Measurements from ENCODE around the gene IER5.

Gene IER5

DNA sequence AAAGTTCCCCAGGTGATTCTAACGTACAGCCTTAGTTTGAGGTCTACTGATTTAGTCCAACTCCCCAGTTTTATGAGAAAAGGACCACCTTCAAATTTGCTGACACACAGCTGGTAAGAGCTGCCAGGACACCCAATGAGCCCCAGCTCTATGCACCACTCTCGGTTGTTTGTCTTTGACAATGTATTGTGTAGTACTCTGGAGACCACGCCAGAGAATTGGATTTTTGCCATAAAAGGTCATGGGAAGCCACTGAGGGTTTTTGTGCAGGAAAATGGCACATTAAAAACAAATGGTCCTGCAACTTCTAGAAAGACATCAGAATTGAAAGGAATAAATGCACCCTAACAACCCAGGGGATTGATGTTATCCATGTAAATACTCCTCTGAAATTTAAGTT is 7.1 kb upstream of the IER5 start:
- H3K36me3 Mint-ChIP-seq (ENCODE audit: insufficient read depth): peaks cover 2% of the 10 kb centered on the region
- no peak overlapping the region for H3K27ac Mint-ChIP-seq (ENCODE audit: low read depth)
- H3K9me3 Mint-ChIP-seq: no peaks in the 10 kb centered on the region
- peaks cover 5% of the 10 kb centered on the region for H3K4me1 Mint-ChIP-seq
- DNase-seq (ENCODE audit: low spot score in 2 of 2): no peak
- no peak overlapping the region for H3K4me3 Mint-ChIP-seq
- peaks cover 46% of the 10 kb centered on the region for H3K27me3 Mint-ChIP-seq
- ATAC-seq (replicated peaks; ENCODE audit: extremely low read depth, poor library complexity, severe bottlenecking): no peak

DNA sequence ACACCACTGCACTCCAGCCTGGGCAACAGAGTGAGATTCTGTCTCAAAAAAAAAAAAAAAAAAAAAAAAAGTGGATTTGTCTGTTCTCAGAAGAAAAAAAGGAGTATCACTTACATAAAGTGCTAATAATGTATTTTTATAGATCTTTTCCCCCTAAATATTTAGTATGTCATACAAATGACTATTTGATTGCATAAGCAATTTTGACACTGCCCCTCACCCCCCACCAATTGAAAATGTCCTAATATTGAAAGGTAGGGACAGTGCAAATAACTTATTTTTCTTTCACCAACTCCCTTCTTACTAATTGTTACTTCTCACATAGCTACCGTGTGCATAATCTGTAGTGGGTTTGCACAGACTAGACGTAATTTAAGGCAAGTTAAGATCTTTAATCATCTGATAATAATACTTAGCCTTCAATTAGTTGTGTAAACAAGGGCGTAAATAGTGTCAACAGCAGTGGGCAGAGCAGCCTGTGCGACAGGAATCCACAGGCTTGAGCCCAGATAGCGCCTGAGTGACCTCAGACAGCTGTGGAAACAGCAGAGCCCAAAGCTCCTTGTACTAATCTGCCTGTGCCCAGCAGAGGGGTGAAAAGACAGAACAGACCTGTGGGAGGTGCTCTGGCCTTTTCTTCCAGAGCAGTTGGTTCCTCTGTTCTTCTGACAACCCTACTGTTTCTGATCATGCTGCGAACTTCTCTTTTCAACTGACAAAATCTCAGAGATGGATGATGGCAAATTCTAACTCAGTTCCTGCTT is 4.5 kb upstream of the IER5 start:
- peaks cover 8% of the 10 kb centered on the region for H3K36me3 Mint-ChIP-seq (ENCODE audit: insufficient read depth)
- H3K4me1 Mint-ChIP-seq: peaks cover 15% of the 10 kb centered on the region
- H3K27ac Mint-ChIP-seq (ENCODE audit: low read depth): no peak overlapping the region
- H3K4me3 Mint-ChIP-seq: no peak overlapping the region
- no peaks in the 10 kb centered on the region for H3K9me3 Mint-ChIP-seq
- DNase-seq (ENCODE audit: low spot score in 2 of 2) (peak; percentile 22 to 28), ATAC-seq (replicated peaks; ENCODE audit: extremely low read depth, poor library complexity, severe bottlenecking) (no peak)
- H3K27me3 Mint-ChIP-seq: peaks cover 20% of the 10 kb centered on the region

- ATAC-seq (replicated peaks; ENCODE audit: extremely low read depth, poor library complexity, severe bottlenecking): no peak
- Mint-ChIP-seq H3K4me1 (peaks cover 17% of the 10 kb centered on the region), H3K4me3 (no peak overlapping the region), H3K9me3 (no peaks in the 10 kb centered on the region), H3K27me3 (peaks cover 14% of the 10 kb centered on the region), H3K27ac (ENCODE audit: low read depth) (no peak overlapping the region), H3K36me3 (ENCODE audit: insufficient read depth) (peaks cover 9% of the 10 kb centered on the region)
- DNase-seq (ENCODE audit: low spot score in 2 of 2): no peak
Measured at GRCh38 chr1:181084606-181084969, 3.9 kb upstream of the IER5 start.

- DNase-seq (ENCODE audit: low spot score in 2 of 2): no peak
- peaks cover 29% of the 10 kb centered on the region for H3K4me1 Mint-ChIP-seq
- no peak overlapping the region for H3K4me3 Mint-ChIP-seq
- H3K36me3 Mint-ChIP-seq (ENCODE audit: insufficient read depth): peaks cover 21% of the 10 kb centered on the region
- H3K27ac Mint-ChIP-seq (ENCODE audit: low read depth): no peak overlapping the region
- no peaks in the 10 kb centered on the region for H3K27me3 Mint-ChIP-seq
- no peaks in the 10 kb centered on the region for H3K9me3 Mint-ChIP-seq
- no peak for ATAC-seq (replicated peaks; ENCODE audit: extremely low read depth, poor library complexity, severe bottlenecking)
Measured at GRCh38 chr1:181086091-181086490, 2.4 kb upstream of the IER5 start.

- H3K36me3 Mint-ChIP-seq (ENCODE audit: insufficient read depth): peaks cover 26% of the 10 kb centered on the region
- H3K4me1 Mint-ChIP-seq: peaks cover 38% of the 10 kb centered on the region
- no peak overlapping the region for H3K27ac Mint-ChIP-seq (ENCODE audit: low read depth)
- DNase-seq (ENCODE audit: low spot score in 2 of 2) (no peak), ATAC-seq (replicated peaks; ENCODE audit: extremely low read depth, poor library complexity, severe bottlenecking) (no peak)
- no peaks in the 10 kb centered on the region for H3K27me3 Mint-ChIP-seq
- H3K4me3 Mint-ChIP-seq: no peak overlapping the region
- H3K9me3 Mint-ChIP-seq: no peaks in the 10 kb centered on the region
Measured at GRCh38 chr1:181086926-181087325, 1.6 kb upstream of the IER5 start.

GRCh38 chr1:181087400-181087901 is 1.0 kb upstream of the IER5 start:
- Mint-ChIP-seq H3K9me3 (no peaks in the 10 kb centered on the region), H3K4me3 (peak overlapping the region; percentile 96), H3K36me3 (ENCODE audit: insufficient read depth) (peaks cover 29% of the 10 kb centered on the region), H3K27me3 (no peaks in the 10 kb centered on the region), H3K4me1 (peaks cover 43% of the 10 kb centered on the region), H3K27ac (ENCODE audit: low read depth) (peak overlapping the region; percentile 97)
- DNase-seq (ENCODE audit: low spot score in 2 of 2) (no peak), ATAC-seq (replicated peaks; ENCODE audit: extremely low read depth, poor library complexity, severe bottlenecking) (no peak)

DNA sequence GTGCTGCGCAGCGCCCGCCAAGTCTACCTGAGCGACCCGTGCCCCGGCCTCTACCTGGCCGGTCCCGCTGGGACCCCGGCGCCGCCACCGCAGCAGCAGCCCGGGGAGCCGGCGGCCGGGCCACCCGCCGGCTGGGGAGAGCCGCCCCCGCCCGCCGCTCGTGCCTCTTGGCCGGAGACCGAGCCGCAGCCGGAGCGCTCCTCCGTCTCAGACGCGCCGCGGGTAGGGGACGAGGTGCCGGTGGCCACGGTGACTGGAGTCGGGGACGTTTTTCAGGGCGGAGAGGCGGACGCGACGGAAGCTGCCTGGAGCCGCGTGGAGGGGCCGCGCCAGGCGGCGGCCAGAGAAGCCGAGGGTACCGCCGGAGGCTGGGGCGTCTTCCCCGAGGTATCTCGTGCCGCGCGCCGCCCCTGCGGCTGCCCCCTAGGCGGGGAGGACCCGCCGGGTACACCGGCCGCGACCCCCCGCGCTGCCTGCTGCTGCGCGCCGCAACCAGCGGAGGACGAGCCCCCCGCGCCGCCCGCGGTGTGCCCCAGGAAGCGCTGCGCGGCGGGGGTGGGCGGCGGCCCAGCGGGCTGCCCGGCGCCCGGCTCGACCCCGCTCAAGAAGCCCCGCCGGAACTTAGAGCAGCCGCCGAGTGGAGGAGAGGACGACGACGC is 646 bp downstream of the IER5 start:
- peak overlapping the region; percentile 97 for H3K27ac Mint-ChIP-seq (ENCODE audit: low read depth)
- DNase-seq (ENCODE audit: low spot score in 2 of 2) (peak; percentile 26 to 32), ATAC-seq (replicated peaks; ENCODE audit: extremely low read depth, poor library complexity, severe bottlenecking) (peak; percentile 5)
- no peaks in the 10 kb centered on the region for H3K9me3 Mint-ChIP-seq
- peak overlapping the region; percentile 96 for H3K4me3 Mint-ChIP-seq
- H3K4me1 Mint-ChIP-seq: peaks cover 53% of the 10 kb centered on the region
- no peaks in the 10 kb centered on the region for H3K27me3 Mint-ChIP-seq
- peaks cover 37% of the 10 kb centered on the region for H3K36me3 Mint-ChIP-seq (ENCODE audit: insufficient read depth)

- ATAC-seq (replicated peaks; ENCODE audit: extremely low read depth, poor library complexity, severe bottlenecking): peak; percentile 70
- Mint-ChIP-seq H3K27ac (ENCODE audit: low read depth) (peak overlapping the region; percentile 97), H3K4me3 (peak overlapping the region; percentile 96), H3K36me3 (ENCODE audit: insufficient read depth) (peaks cover 37% of the 10 kb centered on the region), H3K9me3 (no peaks in the 10 kb centered on the region), H3K4me1 (peaks cover 53% of the 10 kb centered on the region), H3K27me3 (no peaks in the 10 kb centered on the region)
- peak; percentile 57 to 78 for DNase-seq (ENCODE audit: low spot score in 2 of 2)
Measured at GRCh38 chr1:181089676-181090544, 1.4 kb downstream of the IER5 start.

DNA sequence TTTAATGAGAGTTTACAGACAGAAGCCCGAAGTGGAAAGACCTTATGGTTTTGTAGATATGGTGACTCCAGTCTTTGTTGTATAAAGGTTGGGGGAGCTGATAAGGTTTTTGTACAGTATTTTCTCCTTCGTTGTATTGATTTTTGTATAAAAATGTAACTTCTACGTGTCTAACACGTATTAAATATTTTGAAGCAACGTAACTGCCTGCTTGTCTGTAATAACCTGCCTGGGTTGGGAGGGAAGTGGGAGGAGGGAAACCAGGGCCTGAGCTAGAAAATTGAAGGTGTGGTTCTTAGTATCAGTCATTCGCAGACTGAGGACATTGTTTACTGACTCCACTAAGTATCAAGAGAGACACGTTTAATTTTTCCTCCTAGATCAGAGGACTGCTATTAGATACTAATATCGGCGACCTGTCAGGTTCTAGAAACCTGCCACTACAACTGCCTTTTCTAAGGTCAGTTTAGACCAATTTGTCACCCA is 2.2 kb downstream of the IER5 start:
- Mint-ChIP-seq H3K4me3 (peak overlapping the region; percentile 96), H3K27me3 (no peaks in the 10 kb centered on the region), H3K36me3 (ENCODE audit: insufficient read depth) (peaks cover 37% of the 10 kb centered on the region), H3K27ac (ENCODE audit: low read depth) (peak overlapping the region; percentile 97), H3K4me1 (peaks cover 53% of the 10 kb centered on the region), H3K9me3 (no peaks in the 10 kb centered on the region)
- DNase-seq (ENCODE audit: low spot score in 2 of 2) (no peak), ATAC-seq (replicated peaks; ENCODE audit: extremely low read depth, poor library complexity, severe bottlenecking) (peak; percentile 11)

GRCh38 chr1:181091309-181092040 is 3.0 kb downstream of the IER5 start:
- H3K4me3 Mint-ChIP-seq: peak overlapping the region; percentile 96

GRCh38 chr1:181092056-181092455 is 3.6 kb downstream of the IER5 start:
- Mint-ChIP-seq H3K27ac (ENCODE audit: low read depth) (peak overlapping the region; percentile 97), H3K9me3 (no peaks in the 10 kb centered on the region), H3K4me1 (peaks cover 53% of the 10 kb centered on the region), H3K36me3 (ENCODE audit: insufficient read depth) (peaks cover 37% of the 10 kb centered on the region), H3K4me3 (peak overlapping the region; percentile 96), H3K27me3 (no peaks in the 10 kb centered on the region)
- no peak for ATAC-seq (replicated peaks; ENCODE audit: extremely low read depth, poor library complexity, severe bottlenecking)
- DNase-seq (ENCODE audit: low spot score in 2 of 2): no peak

More at GRCh38 chr1:181091309-181092040, 3.0 kb downstream of the IER5 start:
- Mint-ChIP-seq H3K27me3 (no peaks in the 10 kb centered on the region), H3K36me3 (ENCODE audit: insufficient read depth) (peaks cover 37% of the 10 kb centered on the region), H3K4me1 (peaks cover 53% of the 10 kb centered on the region), H3K27ac (ENCODE audit: low read depth) (peak overlapping the region; percentile 97), H3K9me3 (no peaks in the 10 kb centered on the region)
- DNase-seq (ENCODE audit: low spot score in 2 of 2) (no peak), ATAC-seq (replicated peaks; ENCODE audit: extremely low read depth, poor library complexity, severe bottlenecking) (no peak)

Measured in central memory CD8-positive, alpha-beta T cell (primary cell).